ENCODE measurements around the gene FBXO21.
"Not testable (repeated sequence)": the region's sequence is repeated elsewhere in the genome, so short reads cannot be mapped to it uniquely, and the experiment has no call there.

Gene FBXO21

GRCh38 chr12:117192057-117192456 lies 1.8 kb upstream of the FBXO21 start:
- no peak for TF ChIP-seq JUND (IDR thresholded peaks at IDR 0.05; ENCODE audit: low read depth)
- in situ Hi-C loops (cut with HindIII; ENCODE audit: low pct_unique_long_range_greater_than_20kb, low sequenced_read_pairs) = no loop called here
- peak in 1 of 2 experiments; percentile 24 for DNase-seq (ENCODE audit: low read depth in 1 of 2, low spot score in 1 of 2)

GRCh38 chr12:117189725-117190209 lies 503 bp downstream of the FBXO21 start:
- no peak for TF ChIP-seq JUND (IDR thresholded peaks at IDR 0.05; ENCODE audit: low read depth)
- in situ Hi-C loops (cut with HindIII; ENCODE audit: low pct_unique_long_range_greater_than_20kb, low sequenced_read_pairs) = no loop called here
- DNase-seq (ENCODE audit: low read depth in 1 of 2, low spot score in 1 of 2) = peak; percentile 40 to 47

GRCh38 chr12:117188961-117189724 lies 1.1 kb downstream of the FBXO21 start:
- no peak for TF ChIP-seq JUND (IDR thresholded peaks at IDR 0.05; ENCODE audit: low read depth)
- in situ Hi-C loops (cut with HindIII; ENCODE audit: low pct_unique_long_range_greater_than_20kb, low sequenced_read_pairs) = no loop called here
- no peak for DNase-seq (ENCODE audit: low read depth in 1 of 2, low spot score in 1 of 2)

- in situ Hi-C loops (cut with HindIII; ENCODE audit: low pct_unique_long_range_greater_than_20kb, low sequenced_read_pairs) = no loop called here
- DNase-seq (ENCODE audit: low read depth in 1 of 2, low spot score in 1 of 2) = no peak
- no peak for TF ChIP-seq JUND (IDR thresholded peaks at IDR 0.05; ENCODE audit: low read depth)
Observed at GRCh38 chr12:117188121-117188665, 2.1 kb downstream of the FBXO21 start.

- in situ Hi-C loops (cut with HindIII; ENCODE audit: low pct_unique_long_range_greater_than_20kb, low sequenced_read_pairs) = no loop called here
- TF ChIP-seq JUND (IDR thresholded peaks at IDR 0.05; ENCODE audit: low read depth) = no peak
- DNase-seq (ENCODE audit: low read depth in 1 of 2, low spot score in 1 of 2) = no peak
Observed at GRCh38 chr12:117187421-117187820, 2.8 kb downstream of the FBXO21 start.

- in situ Hi-C loops (cut with HindIII; ENCODE audit: low pct_unique_long_range_greater_than_20kb, low sequenced_read_pairs) = no loop called here
- TF ChIP-seq JUND (IDR thresholded peaks at IDR 0.05; ENCODE audit: low read depth) = no peak
- DNase-seq (ENCODE audit: low read depth in 1 of 2, low spot score in 1 of 2) = no peak
Observed at GRCh38 chr12:117182866-117183265, 7.4 kb downstream of the FBXO21 start.

GRCh38 chr12:117181468-117181843 lies 8.8 kb downstream of the FBXO21 start:
- DNase-seq (ENCODE audit: low read depth in 1 of 2, low spot score in 1 of 2); in situ Hi-C loops (cut with HindIII; ENCODE audit: low pct_unique_long_range_greater_than_20kb, low sequenced_read_pairs): not testable (repeated sequence)

GRCh38 chr12:117180758-117181467 lies 9.4 kb downstream of the FBXO21 start:
- TF ChIP-seq JUND (IDR thresholded peaks at IDR 0.05; ENCODE audit: low read depth) = no peak
- no peak for DNase-seq (ENCODE audit: low read depth in 1 of 2, low spot score in 1 of 2)
- in situ Hi-C loops (cut with HindIII; ENCODE audit: low pct_unique_long_range_greater_than_20kb, low sequenced_read_pairs) = no loop called here

- no peak for DNase-seq (ENCODE audit: low read depth in 1 of 2, low spot score in 1 of 2)
- TF ChIP-seq JUND (IDR thresholded peaks at IDR 0.05; ENCODE audit: low read depth) = no peak
- in situ Hi-C loops (cut with HindIII; ENCODE audit: low pct_unique_long_range_greater_than_20kb, low sequenced_read_pairs) = no loop called here
Observed at GRCh38 chr12:117178745-117179144, 11.5 kb downstream of the FBXO21 start.

GRCh38 chr12:117178301-117178700 lies 12.0 kb downstream of the FBXO21 start:
- TF ChIP-seq JUND (IDR thresholded peaks at IDR 0.05; ENCODE audit: low read depth) = no peak
- DNase-seq (ENCODE audit: low read depth in 1 of 2, low spot score in 1 of 2) = no peak
- in situ Hi-C loops (cut with HindIII; ENCODE audit: low pct_unique_long_range_greater_than_20kb, low sequenced_read_pairs) = no loop called here

- no peak for DNase-seq (ENCODE audit: low read depth in 1 of 2, low spot score in 1 of 2)
- TF ChIP-seq JUND (IDR thresholded peaks at IDR 0.05; ENCODE audit: low read depth) = no peak
- in situ Hi-C loops (cut with HindIII; ENCODE audit: low pct_unique_long_range_greater_than_20kb, low sequenced_read_pairs) = no loop called here
Observed at GRCh38 chr12:117172168-117172567, 18.1 kb downstream of the FBXO21 start.

- no peak for DNase-seq (ENCODE audit: low read depth in 1 of 2, low spot score in 1 of 2)
- in situ Hi-C loops (cut with HindIII; ENCODE audit: low pct_unique_long_range_greater_than_20kb, low sequenced_read_pairs) = no loop called here
Observed at GRCh38 chr12:117171499-117172162, 18.6 kb downstream of the FBXO21 start.

GRCh38 chr12:117169548-117169947 lies 20.7 kb downstream of the FBXO21 start:
- no peak for DNase-seq (ENCODE audit: low read depth in 1 of 2, low spot score in 1 of 2)
- in situ Hi-C loops (cut with HindIII; ENCODE audit: low pct_unique_long_range_greater_than_20kb, low sequenced_read_pairs) = no loop called here
- no peak for TF ChIP-seq JUND (IDR thresholded peaks at IDR 0.05; ENCODE audit: low read depth)

More at GRCh38 chr12:117171499-117172162, 18.6 kb downstream of the FBXO21 start:
- TF ChIP-seq JUND (IDR thresholded peaks at IDR 0.05; ENCODE audit: low read depth) = no peak

Data from T47D (cell line).